Natural killer cell (primary cell): ENCODE data around the gene WDR81. TPM values are rescaled to one million over a fixed set of nuclear protein-coding genes. Genes with fewer than 3 reads are reported as not detected.

ENCODE experiments used
- ATAC-seq, 3 donors: fragments of 150-1000 bp in 2 of 3; fragments of 200-7000 bp in 1 of 3; cut with Tn5 transposase; 1 replicate in 1 of 3; 2 replicates in 2 of 3; pipeline ENCODE4 v1.10.0; 2021; ENCODE audit warnings: mild to moderate bottlenecking in 2 of 3, moderate library complexity in 2 of 3
- DNase-seq, 2 donors: peaks; one replicate each; pipeline versions ENCODE4 v3.0.0 to v3.0.0-alpha.2; 2013 to 2021; ENCODE audit warnings: mixed read lengths in 1 of 2
- H3K27ac ChIP-seq: one replicate; pipeline ENCODE4 v1.5.1; 2013; ENCODE audit warnings: mild to moderate bottlenecking, low read length
- H3K27me3 ChIP-seq: one replicate; pipeline ENCODE4 v1.6.1; 2013; ENCODE audit warnings: low read length; ENCODE audit not compliant: control insufficient read depth, insufficient read depth
- H3K36me3 ChIP-seq: one replicate; pipeline ENCODE4 v1.6.1; 2013; ENCODE audit warnings: low read length; ENCODE audit not compliant: control insufficient read depth, insufficient read depth
- H3K4me1 ChIP-seq: one replicate; pipeline ENCODE4 v1.6.1; 2013; ENCODE audit warnings: low read length; ENCODE audit not compliant: control insufficient read depth, insufficient read depth
- H3K4me3 ChIP-seq: one replicate; pipeline ENCODE4 v1.5.1; 2013; ENCODE audit warnings: low read length
- H3K9me3 ChIP-seq: one replicate; pipeline ENCODE4 v1.6.1; 2013; ENCODE audit warnings: low read length; ENCODE audit not compliant: control insufficient read depth, insufficient read depth
- H3K27ac Mint-ChIP-seq, 2 donors: one replicate each; pipeline ENCODE4 v1.8.0; 2022; ENCODE audit warnings: mild to moderate bottlenecking in 2 of 2, mixed read lengths in 2 of 2, moderate library complexity in 1 of 2
- H3K27me3 Mint-ChIP-seq, 2 donors: one replicate each; pipeline ENCODE4 v1.8.0; 2022; ENCODE audit warnings: low read depth in 2 of 2, mixed read lengths in 2 of 2
- H3K36me3 Mint-ChIP-seq: one replicate; pipeline ENCODE4 v1.8.0; 2022; ENCODE audit warnings: mixed read lengths
- H3K4me1 Mint-ChIP-seq, 2 donors: one replicate each; pipeline ENCODE4 v1.8.0; 2022; ENCODE audit warnings: mixed read lengths in 2 of 2
- H3K4me3 Mint-ChIP-seq: one replicate; pipeline ENCODE4 v1.8.0; 2022; ENCODE audit warnings: mild to moderate bottlenecking, moderate library complexity, mixed read lengths
- H3K9me3 Mint-ChIP-seq, 2 donors: one replicate each; pipeline ENCODE4 v1.8.0; 2022; ENCODE audit warnings: mixed read lengths in 2 of 2
- WGBS: methylation state at CpG from one replicate; pipeline ENCODE4 v1.1.7; 2013; ENCODE audit warnings: missing lambda C conversion rate; ENCODE audit not compliant: insufficient coverage; 5-methylcytosine and 5-hydroxymethylcytosine counted together
- intact Hi-C: fragments of 100-400 bp; cut with micrococcal nuclease; formaldehyde crosslinking; loops from one replicate; pipeline ENCODE4 v1.14.2; 2022
- total RNA-seq, 4 donors: library from RNA; stranded (reverse); fragments of 120-200 nt in 1 of 4; gene quantifications; one replicate each; pipeline versions ENCODE4 v1.2.3 to v1.2.4, GENCODE V29; 2013 to 2022
- TF ChIP-seq, protein P1 (sequence below): fragments of 200-600 bp; IDR thresholded peaks from one replicate; pipeline ENCODE4 v1.8.0; 2022; ENCODE audit warnings: antibody characterized with exemption

The WDR81 gene
- total RNA-seq, 3 donors from 2014 or later (not counting 1 experiment from before 2014, with no cell fraction given): 40.8 to 54.2 (median 46.2) TPM

DNA sequence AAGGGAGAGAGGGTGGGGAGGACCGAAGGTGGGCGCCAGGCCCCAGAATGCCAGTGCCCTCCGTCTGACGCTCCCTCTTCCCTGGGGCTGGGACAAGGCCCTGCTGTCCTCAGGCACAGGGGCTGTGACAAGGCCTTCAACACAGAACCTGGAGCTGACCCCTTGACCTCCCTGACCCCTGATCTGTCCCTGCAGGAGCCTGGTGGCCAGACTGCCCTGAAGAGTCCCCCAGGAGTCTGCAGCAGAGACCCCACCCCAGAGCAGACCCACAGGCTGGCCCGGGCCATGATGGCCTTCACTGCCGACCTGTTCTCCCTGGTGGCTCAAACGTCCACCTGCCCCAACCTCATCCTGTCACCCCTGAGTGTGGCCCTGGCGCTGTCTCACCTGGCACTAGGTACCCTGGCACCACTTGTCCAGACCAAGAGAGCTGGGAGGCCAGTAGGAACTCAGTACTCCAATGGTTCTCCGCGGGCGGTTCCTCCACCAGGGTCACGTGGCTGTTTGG, 21.1 kb downstream of the WDR81 start:
- H3K4me3 Mint-ChIP-seq: no peak overlapping the region
- WGBS: 93% methylated on average over 12 of the region's 12 CpGs
- H3K9me3 ChIP-seq: no peaks in the 10 kb centered on the region
- H3K27me3 Mint-ChIP-seq: peaks cover 0 to 6% of the 10 kb centered on the region in 2 donors
- no peak for DNase-seq
- intact Hi-C loops: no loop called here
- no peak overlapping the region for H3K27ac ChIP-seq
- no peak for ATAC-seq
- TF ChIP-seq, protein P1, sequence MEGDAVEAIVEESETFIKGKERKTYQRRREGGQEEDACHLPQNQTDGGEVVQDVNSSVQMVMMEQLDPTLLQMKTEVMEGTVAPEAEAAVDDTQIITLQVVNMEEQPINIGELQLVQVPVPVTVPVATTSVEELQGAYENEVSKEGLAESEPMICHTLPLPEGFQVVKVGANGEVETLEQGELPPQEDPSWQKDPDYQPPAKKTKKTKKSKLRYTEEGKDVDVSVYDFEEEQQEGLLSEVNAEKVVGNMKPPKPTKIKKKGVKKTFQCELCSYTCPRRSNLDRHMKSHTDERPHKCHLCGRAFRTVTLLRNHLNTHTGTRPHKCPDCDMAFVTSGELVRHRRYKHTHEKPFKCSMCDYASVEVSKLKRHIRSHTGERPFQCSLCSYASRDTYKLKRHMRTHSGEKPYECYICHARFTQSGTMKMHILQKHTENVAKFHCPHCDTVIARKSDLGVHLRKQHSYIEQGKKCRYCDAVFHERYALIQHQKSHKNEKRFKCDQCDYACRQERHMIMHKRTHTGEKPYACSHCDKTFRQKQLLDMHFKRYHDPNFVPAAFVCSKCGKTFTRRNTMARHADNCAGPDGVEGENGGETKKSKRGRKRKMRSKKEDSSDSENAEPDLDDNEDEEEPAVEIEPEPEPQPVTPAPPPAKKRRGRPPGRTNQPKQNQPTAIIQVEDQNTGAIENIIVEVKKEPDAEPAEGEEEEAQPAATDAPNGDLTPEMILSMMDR: no peak
- H3K36me3 ChIP-seq: no peaks in the 10 kb centered on the region
- no peaks in the 10 kb centered on the region for H3K9me3 Mint-ChIP-seq
- H3K27me3 ChIP-seq: no peaks in the 10 kb centered on the region
- no peak overlapping the region for H3K4me3 ChIP-seq
- no peaks in the 10 kb centered on the region for H3K36me3 Mint-ChIP-seq
- no peaks in the 10 kb centered on the region for H3K4me1 Mint-ChIP-seq
- peaks cover 2% of the 10 kb centered on the region for H3K4me1 ChIP-seq
- H3K27ac Mint-ChIP-seq: no peak overlapping the region

DNA sequence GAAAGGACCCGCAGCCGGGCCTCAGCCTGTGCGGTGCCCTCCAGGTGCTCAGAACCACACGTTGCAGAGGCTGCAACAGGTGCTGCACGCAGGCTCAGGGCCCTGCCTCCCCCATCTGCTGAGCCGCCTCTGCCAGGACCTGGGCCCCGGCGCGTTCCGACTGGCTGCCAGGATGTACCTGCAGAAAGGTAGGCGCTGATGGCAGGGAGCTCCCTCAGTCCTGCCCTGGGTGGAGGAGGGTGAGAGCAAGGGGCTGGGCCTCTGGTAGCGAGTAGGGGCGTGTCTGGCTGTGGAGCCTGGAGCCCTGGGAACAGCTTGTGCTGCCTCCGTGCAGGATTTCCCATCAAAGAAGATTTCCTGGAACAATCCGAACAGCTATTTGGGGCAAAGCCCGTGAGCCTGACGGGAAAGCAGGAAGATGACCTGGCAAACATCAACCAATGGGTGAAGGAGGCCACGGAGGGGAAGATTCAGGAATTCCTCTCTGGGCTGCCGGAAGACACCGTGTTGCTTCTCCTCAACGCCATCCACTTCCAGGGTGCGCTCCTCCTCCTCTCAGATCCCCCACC, 22.6 kb downstream of the WDR81 start:
- TF ChIP-seq, protein P1: no peak
- H3K4me1 ChIP-seq: peaks cover 17% of the 10 kb centered on the region
- DNase-seq (no peak), ATAC-seq (no peak)
- 95% methylated on average over 22 of the region's 22 CpGs for WGBS
- Mint-ChIP-seq H3K9me3 (no peaks in the 10 kb centered on the region), H3K27me3 (peaks cover 0 to 8% of the 10 kb centered on the region in 2 donors), H3K4me3 (no peak overlapping the region), H3K27ac (no peak overlapping the region), H3K36me3 (no peaks in the 10 kb centered on the region), H3K4me1 (peaks cover 0 to 15% of the 10 kb centered on the region in 2 donors)
- no peak overlapping the region for H3K4me3 ChIP-seq
- H3K27ac ChIP-seq: no peak overlapping the region
- intact Hi-C loops: no loop called here
- no peaks in the 10 kb centered on the region for H3K36me3 ChIP-seq
- H3K9me3 ChIP-seq: no peaks in the 10 kb centered on the region
- no peaks in the 10 kb centered on the region for H3K27me3 ChIP-seq

DNA sequence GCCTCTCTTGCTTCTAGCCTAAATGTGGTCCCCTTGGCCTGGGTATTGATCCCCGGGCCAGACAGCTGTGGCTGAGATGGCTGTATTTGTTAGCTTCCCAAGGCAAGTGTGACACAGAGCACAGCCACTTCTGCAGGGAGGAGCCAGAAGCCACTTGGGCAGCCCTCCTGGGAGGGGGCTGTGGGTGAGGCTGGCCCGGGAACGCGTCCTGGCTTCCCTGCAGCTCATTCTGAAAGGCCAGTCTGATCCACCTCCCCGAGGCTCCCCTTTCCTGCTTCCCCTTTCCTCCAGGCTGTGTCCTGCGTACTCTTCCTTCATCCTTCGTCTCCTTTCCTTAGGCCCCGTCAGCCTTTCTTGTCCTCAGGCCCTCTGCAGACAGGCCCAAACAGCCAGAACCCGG, 26.1 kb downstream of the WDR81 start:
- H3K27ac Mint-ChIP-seq: no peak overlapping the region
- intact Hi-C loops: no loop called here

More for the DNA sequence above, 26.1 kb downstream of the WDR81 start:
- DNase-seq (no peak), ATAC-seq (no peak)
- no peaks in the 10 kb centered on the region for H3K9me3 ChIP-seq
- H3K4me1 ChIP-seq: peaks cover 27% of the 10 kb centered on the region
- no peak overlapping the region for H3K27ac ChIP-seq
- no peak overlapping the region for H3K4me3 Mint-ChIP-seq
- WGBS: 92% methylated on average over 9 of the region's 9 CpGs
- TF ChIP-seq, protein P1: no peak
- no peak overlapping the region for H3K4me3 ChIP-seq
- H3K4me1 Mint-ChIP-seq: peaks cover 0 to 23% of the 10 kb centered on the region in 2 donors
- H3K27me3 Mint-ChIP-seq: peaks cover 0 to 8% of the 10 kb centered on the region in 2 donors
- H3K27me3 ChIP-seq: no peaks in the 10 kb centered on the region
- no peaks in the 10 kb centered on the region for H3K36me3 ChIP-seq
- H3K36me3 Mint-ChIP-seq: no peaks in the 10 kb centered on the region
- no peaks in the 10 kb centered on the region for H3K9me3 Mint-ChIP-seq
